NB4 (cell line): ENCODE measurements around the gene DGKK.

Experiments used
- MYC ChIP-seq: IDR thresholded peaks from 2 replicates; pipeline ENCODE4 v1.6.1; 2011; ENCODE audit warnings: low read depth, low read length
- POLR2A ChIP-seq: IDR thresholded peaks from 2 replicates; pipeline ENCODE4 v1.6.1; 2011; ENCODE audit warnings: mild to moderate bottlenecking; ENCODE audit not compliant: insufficient read length; ENCODE audit errors: extremely low read depth
- TF ChIP-seq, protein P1 (sequence below): IDR thresholded peaks from one replicate; pipeline ENCODE4 v1.5.1; 2012; ENCODE audit warnings: low read depth, low read length
- TF ChIP-seq, protein P2 (sequence below): IDR thresholded peaks from 2 replicates; pipeline ENCODE4 v1.6.1; 2011; ENCODE audit warnings: low read depth, low read length

DNA sequence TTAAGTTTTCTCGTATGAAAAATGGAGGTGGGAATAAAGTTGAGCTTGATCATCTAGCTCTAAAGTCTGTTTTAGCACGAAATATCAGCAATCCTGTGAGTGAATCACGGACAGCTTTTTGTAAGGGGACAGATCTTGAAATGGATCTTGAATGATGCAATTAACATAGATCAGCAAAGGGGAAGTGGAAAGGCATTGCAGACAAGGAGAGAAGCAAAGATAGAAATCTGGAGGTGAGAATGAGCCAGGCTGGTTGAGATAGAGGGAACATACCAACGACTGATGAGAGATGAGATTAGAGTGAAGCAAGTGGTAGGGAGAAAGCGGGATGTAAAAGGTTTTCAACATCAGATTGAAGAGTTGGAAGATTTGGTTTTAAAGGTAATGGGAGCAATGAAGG is 4.6 kb upstream of the DGKK start:
- TF ChIP-seq, protein P1, sequence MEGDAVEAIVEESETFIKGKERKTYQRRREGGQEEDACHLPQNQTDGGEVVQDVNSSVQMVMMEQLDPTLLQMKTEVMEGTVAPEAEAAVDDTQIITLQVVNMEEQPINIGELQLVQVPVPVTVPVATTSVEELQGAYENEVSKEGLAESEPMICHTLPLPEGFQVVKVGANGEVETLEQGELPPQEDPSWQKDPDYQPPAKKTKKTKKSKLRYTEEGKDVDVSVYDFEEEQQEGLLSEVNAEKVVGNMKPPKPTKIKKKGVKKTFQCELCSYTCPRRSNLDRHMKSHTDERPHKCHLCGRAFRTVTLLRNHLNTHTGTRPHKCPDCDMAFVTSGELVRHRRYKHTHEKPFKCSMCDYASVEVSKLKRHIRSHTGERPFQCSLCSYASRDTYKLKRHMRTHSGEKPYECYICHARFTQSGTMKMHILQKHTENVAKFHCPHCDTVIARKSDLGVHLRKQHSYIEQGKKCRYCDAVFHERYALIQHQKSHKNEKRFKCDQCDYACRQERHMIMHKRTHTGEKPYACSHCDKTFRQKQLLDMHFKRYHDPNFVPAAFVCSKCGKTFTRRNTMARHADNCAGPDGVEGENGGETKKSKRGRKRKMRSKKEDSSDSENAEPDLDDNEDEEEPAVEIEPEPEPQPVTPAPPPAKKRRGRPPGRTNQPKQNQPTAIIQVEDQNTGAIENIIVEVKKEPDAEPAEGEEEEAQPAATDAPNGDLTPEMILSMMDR: no peak
- TF ChIP-seq POLR2A: no peak
- TF ChIP-seq, protein P2, sequence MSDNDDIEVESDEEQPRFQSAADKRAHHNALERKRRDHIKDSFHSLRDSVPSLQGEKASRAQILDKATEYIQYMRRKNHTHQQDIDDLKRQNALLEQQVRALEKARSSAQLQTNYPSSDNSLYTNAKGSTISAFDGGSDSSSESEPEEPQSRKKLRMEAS: no peak
- TF ChIP-seq MYC: no peak
